Right cardiac atrium (tissue), 5 donors: Measurements from ENCODE around the gene EXD1. TPM values are rescaled to one million over a fixed set of nuclear protein-coding genes. Genes with fewer than 3 reads are reported as not detected.
A peak's percentile ranks its signal among the peaks of the same experiment; 100 is the strongest.

Source experiments
- ATAC-seq, 2 donors: fragments of 200-7000 bp; cut with Tn5 transposase; one replicate each; pipeline versions ENCODE4 v1.8.0 to v1.9.1; 2020; ENCODE audit warnings: moderate library complexity in 2 of 2, mild to moderate bottlenecking in 1 of 2
- DNase-seq, 3 donors: peaks; one replicate each; pipeline ENCODE4 v3.0.0-alpha.2; 2020
- H3K27ac ChIP-seq: one replicate; pipeline ENCODE4 v1.5.1; 2013; ENCODE audit warnings: mild to moderate bottlenecking, low read length, control low read depth, moderate library complexity
- H3K27me3 ChIP-seq: one replicate; pipeline ENCODE4 v1.6.1; 2013; ENCODE audit not compliant: control insufficient read depth, insufficient read depth
- H3K4me1 ChIP-seq: one replicate; pipeline ENCODE4 v1.6.1; 2013; ENCODE audit warnings: low read length; ENCODE audit not compliant: control insufficient read depth, insufficient read depth
- H3K4me3 ChIP-seq: one replicate; pipeline ENCODE4 v1.5.1; 2013; ENCODE audit warnings: low read length, control low read depth
- H3K9me3 ChIP-seq: one replicate; pipeline ENCODE4 v1.6.1; 2013; ENCODE audit warnings: low read length; ENCODE audit not compliant: control insufficient read depth
- WGBS: extraction: QIAGEN DNeasy Blood & Tissue Kit; methylation state at CpG from one replicate; pipeline ENCODE4 v1.1.7; 2013; 5-methylcytosine and 5-hydroxymethylcytosine counted together
- intact Hi-C, 4 donors: fragments of 100-400 bp; cut with DNase I; formaldehyde crosslinking; loops; one replicate each; pipeline versions ENCODE4 v1.11.0 to v1.14.0; 2022 to 2023
- polyA plus RNA-seq: library from polyadenylated mRNA; stranded (reverse); fragments of 200-250 nt; gene quantifications from one replicate; pipeline ENCODE4 v1.2.3, GENCODE V29; 2013
- total RNA-seq, 4 donors: library from RNA; stranded (reverse); fragmentation: NEBNext Ultra II Directional; extraction: Animal tissue kit (Norgen Biotek cat#: 25700); gene quantifications; one replicate each; pipeline ENCODE4 v1.2.1, GENCODE V29; 2021
- donor health status: healthy with polysubstance abuse.
- donor health status: DM: no; HTN: yes; CAD: no.
- donor health status: DM: no; HTN: no; CAD: no.
- donor health status: DM: no; HTN: yes; CAD: no; lungs with severe emphysema.
- donor health status: DM: yes; HTN: yes; CAD: no.

EXD1 gene
- total and polyA plus RNA-seq, 5 donors, result not detected

- DNase-seq, result no peak
- Histone ChIP-seq H3K9me3 (no peaks in the 10 kb centered on the region), H3K4me1 (peaks cover 7% of the 10 kb centered on the region), H3K27me3 (no peaks in the 10 kb centered on the region), H3K27ac (peak overlapping the region; percentile 70), H3K4me3 (peak overlapping the region; percentile 27)
- no peak for ATAC-seq
- intact Hi-C loops, result no loop called here
- 31% methylated on average over 10 of the region's 10 CpGs for WGBS
These were observed 260 bp downstream of the EXD1 start for GRCh38 chr15:41230345-41230649.

- DNase-seq, result no peak
- Histone ChIP-seq H3K4me3 (no peak overlapping the region), H3K9me3 (no peaks in the 10 kb centered on the region), H3K27ac (no peak overlapping the region), H3K4me1 (no peaks in the 10 kb centered on the region), H3K27me3 (no peaks in the 10 kb centered on the region)
- intact Hi-C loops, result no loop called here
- WGBS, result 50% methylated on average over 3 of the region's 3 CpGs
- ATAC-seq, result no peak
These were observed 11.2 kb downstream of the EXD1 start for GRCh38 chr15:41219381-41219780.

- H3K27me3 ChIP-seq, result no peaks in the 10 kb centered on the region
- intact Hi-C loops, result no loop called here
- H3K27ac ChIP-seq, result no peak overlapping the region
- H3K4me1 ChIP-seq, result no peaks in the 10 kb centered on the region
- H3K4me3 ChIP-seq, result no peak overlapping the region
- H3K9me3 ChIP-seq, result no peaks in the 10 kb centered on the region
- WGBS, result 37% methylated on average over 1 of the region's 1 CpG
- ATAC-seq, result no peak
- DNase-seq, result no peak
These were observed 11.7 kb downstream of the EXD1 start for GRCh38 chr15:41218851-41219250.

DNA sequence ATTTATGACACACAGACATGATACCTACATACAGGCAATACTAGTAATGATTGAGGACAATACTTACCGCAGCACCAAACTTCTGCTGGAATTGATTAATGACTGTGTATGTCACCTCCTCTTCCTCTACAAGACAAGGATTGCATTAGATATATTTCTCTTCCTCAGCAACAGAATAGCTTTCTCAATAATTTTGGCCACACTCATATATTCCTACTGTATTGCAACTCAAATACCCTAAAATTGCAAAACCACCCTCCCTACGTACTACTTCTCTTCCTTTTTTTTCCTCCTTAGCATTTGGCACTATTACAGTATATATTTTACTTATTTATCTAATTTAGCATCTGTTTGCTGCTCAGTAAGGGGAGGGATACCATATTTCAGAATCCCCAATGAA, 14.8 kb downstream of the EXD1 start:
- intact Hi-C loops, result no loop called here
- Histone ChIP-seq H3K9me3 (no peaks in the 10 kb centered on the region), H3K27me3 (no peaks in the 10 kb centered on the region), H3K4me1 (no peaks in the 10 kb centered on the region), H3K27ac (no peak overlapping the region), H3K4me3 (no peak overlapping the region)
- 68% methylated on average over 2 of the region's 2 CpGs for WGBS
- DNase-seq (no peak), ATAC-seq (no peak)

- no peak for ATAC-seq
- intact Hi-C loops, result no loop called here
- no peaks in the 10 kb centered on the region for H3K9me3 ChIP-seq
- DNase-seq, result no peak
- WGBS, result 86% methylated on average over 5 of the region's 5 CpGs
- no peaks in the 10 kb centered on the region for H3K4me1 ChIP-seq
- H3K27ac ChIP-seq, result no peak overlapping the region
- H3K4me3 ChIP-seq, result no peak overlapping the region
- H3K27me3 ChIP-seq, result no peaks in the 10 kb centered on the region
These were observed 22.7 kb downstream of the EXD1 start for GRCh38 chr15:41207687-41208448.

GRCh38 chr15:41205315-41205714, 25.2 kb downstream of the EXD1 start:
- H3K4me3 ChIP-seq, result no peak overlapping the region
- H3K27ac ChIP-seq, result no peak overlapping the region
- DNase-seq (no peak), ATAC-seq (no peak)
- 70% methylated on average over 3 of the region's 3 CpGs for WGBS
- no peaks in the 10 kb centered on the region for H3K9me3 ChIP-seq
- no peaks in the 10 kb centered on the region for H3K4me1 ChIP-seq
- H3K27me3 ChIP-seq, result no peaks in the 10 kb centered on the region
- intact Hi-C loops, result no loop called here

GRCh38 chr15:41203395-41203794, 27.2 kb downstream of the EXD1 start:
- ATAC-seq, result no peak
- no peak for DNase-seq
- H3K4me3 ChIP-seq, result no peak overlapping the region
- H3K9me3 ChIP-seq, result no peaks in the 10 kb centered on the region
- intact Hi-C loops, result no loop called here
- no peak overlapping the region for H3K27ac ChIP-seq
- WGBS, result 90% methylated on average over 7 of the region's 7 CpGs
- no peaks in the 10 kb centered on the region for H3K27me3 ChIP-seq
- no peaks in the 10 kb centered on the region for H3K4me1 ChIP-seq

DNA sequence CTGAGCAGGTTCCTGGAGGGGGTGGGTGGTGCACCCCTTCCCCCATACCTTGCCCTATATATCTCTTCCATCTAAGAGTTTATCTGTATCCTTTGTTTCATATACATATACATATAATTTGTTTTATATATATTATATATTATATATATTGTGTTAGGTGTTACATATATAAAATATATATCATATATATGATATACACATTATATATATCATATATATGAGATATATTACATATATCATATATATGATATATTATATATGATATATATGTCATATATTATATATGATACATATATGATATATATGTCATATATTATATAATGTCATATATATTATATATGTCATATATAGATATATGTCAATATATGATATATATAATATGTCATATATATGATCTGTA, 31.1 kb downstream of the EXD1 start:
- Histone ChIP-seq H3K27ac (no peak overlapping the region), H3K27me3 (no peaks in the 10 kb centered on the region), H3K4me1 (no peaks in the 10 kb centered on the region), H3K9me3 (no peaks in the 10 kb centered on the region), H3K4me3 (no peak overlapping the region)
- intact Hi-C loops, result no loop called here
- no peak for DNase-seq
- no peak for ATAC-seq

DNA sequence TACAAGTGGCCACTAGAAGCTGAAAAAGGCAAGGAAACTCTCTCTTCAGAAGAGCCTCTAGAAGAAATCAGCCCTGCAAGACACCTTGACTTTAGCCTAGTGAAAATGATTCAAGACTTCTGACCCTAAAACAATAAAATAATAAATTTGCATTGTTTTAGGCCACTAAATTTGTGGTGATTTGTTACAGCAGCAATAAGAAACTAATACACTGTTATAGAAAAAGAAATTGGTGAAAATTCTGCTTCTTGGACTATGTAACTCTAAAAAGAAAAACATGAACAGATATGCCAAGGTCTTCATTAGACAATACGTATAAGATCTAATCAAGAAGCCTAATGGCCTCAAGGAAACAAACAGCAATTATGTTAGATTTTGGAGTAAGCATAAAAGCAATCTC, 36.1 kb downstream of the EXD1 start:
- Histone ChIP-seq H3K27me3 (no peaks in the 10 kb centered on the region), H3K9me3 (no peaks in the 10 kb centered on the region), H3K4me1 (no peaks in the 10 kb centered on the region), H3K27ac (no peak overlapping the region), H3K4me3 (no peak overlapping the region)
- ATAC-seq (no peak), DNase-seq (no peak)
- 81% methylated on average over 1 of the region's 1 CpG for WGBS
- intact Hi-C loops, result no loop called here

- H3K27me3 ChIP-seq, result no peaks in the 10 kb centered on the region
- ATAC-seq, result no peak
- H3K4me3 ChIP-seq, result no peak overlapping the region
- intact Hi-C loops, result loop anchor here in 1 of 4 donors (5.0 kb wide), 1 partner anchor 276 kb away; no protein-coding TSS in a partner anchor
- no peak overlapping the region for H3K27ac ChIP-seq
- no peaks in the 10 kb centered on the region for H3K9me3 ChIP-seq
- H3K4me1 ChIP-seq, result no peaks in the 10 kb centered on the region
- WGBS, result 52% methylated on average over 2 of the region's 2 CpGs
- DNase-seq, result no peak
These were observed 47.0 kb downstream of the EXD1 start for GRCh38 chr15:41183581-41183980.

- Histone ChIP-seq H3K4me1 (no peaks in the 10 kb centered on the region), H3K27ac (no peak overlapping the region), H3K9me3 (no peaks in the 10 kb centered on the region), H3K27me3 (no peaks in the 10 kb centered on the region), H3K4me3 (no peak overlapping the region)
- DNase-seq (no peak), ATAC-seq (no peak)
- WGBS, result 66% methylated on average over 4 of the region's 4 CpGs
- intact Hi-C loops, result loop anchor here in 1 of 4 donors (5.0 kb wide), 1 partner anchor 275 kb away; no protein-coding TSS in a partner anchor
These were observed 48.3 kb downstream of the EXD1 start for GRCh38 chr15:41182266-41182665.
